Vagina (tissue), 2 donors: ENCODE data around the gene PTPRN2. TPM values are rescaled to one million over a fixed set of nuclear protein-coding genes. Genes with fewer than 3 reads are reported as not detected.

Experiments used
- DNase-seq, 2 donors: peaks; one replicate each; pipeline ENCODE4 v3.0.0-alpha.2; 2017; ENCODE audit errors: extremely low spot score in 2 of 2
- H3K27ac ChIP-seq: fragments of 200-600 bp; sonication (generic); one replicate; pipeline ENCODE4 v1.5.1; 2019
- H3K27me3 ChIP-seq: fragments of 200-600 bp; sonication (generic); one replicate; pipeline ENCODE4 v1.5.1; 2019
- H3K36me3 ChIP-seq, 2 donors: fragments of 200-600 bp; sonication (generic); one replicate each; pipeline ENCODE4 v1.5.1; 2017 to 2019
- H3K4me1 ChIP-seq: fragments of 200-600 bp; sonication (generic); one replicate; pipeline ENCODE4 v1.5.1; 2019
- H3K4me3 ChIP-seq, 2 donors: fragments of 200-600 bp; sonication (generic); 1 replicate in 1 of 2; 2 replicates in 1 of 2; pipeline ENCODE4 v1.5.1; 2016 to 2019
- H3K9me3 ChIP-seq: fragments of 200-600 bp; sonication (generic); one replicate; pipeline ENCODE4 v1.5.1; 2019
- CTCF ChIP-seq, 3 experiments: fragments of 450-650 bp in 2 of 3; fragments of 200-600 bp in 1 of 3; sonication (generic) in 1 of 3; IDR thresholded peaks; one replicate each; pipeline ENCODE4 v1.5.1; 2017 to 2019; ENCODE audit warnings: antibody characterized with exemption in 3 of 3, mild to moderate bottlenecking in 2 of 3, moderate library complexity in 2 of 3
- POLR2A ChIP-seq, 2 donors: fragments of 450-650 bp; IDR thresholded peaks; one replicate each; pipeline ENCODE4 v1.6.1; 2017; ENCODE audit warnings: antibody characterized with exemption in 2 of 2, mild to moderate bottlenecking in 2 of 2, moderate library complexity in 2 of 2
- POLR2AphosphoS5 ChIP-seq, 2 donors: sonication (generic); formaldehyde crosslinking; IDR thresholded peaks; one replicate each; pipeline ENCODE4 v1.9.0; 2017; ENCODE audit warnings: antibody characterized with exemption in 2 of 2, mild to moderate bottlenecking in 2 of 2, low read depth in 1 of 2; ENCODE audit not compliant: insufficient read depth in 1 of 2
- intact Hi-C: fragments of 100-400 bp; cut with DNase I; formaldehyde crosslinking; loops from one replicate; pipeline ENCODE4 v1.15.1; 2023
- total RNA-seq: library from RNA; depleted of rRNA; stranded (reverse); fragments of >200 nt; gene quantifications from one replicate; pipeline ENCODE4 v1.2.3, GENCODE V29; 2016

The PTPRN2 gene
- total RNA-seq, 1 donor from 2014 or later: 7.4 TPM

GRCh38 chr7:158442260-158442659 is 145.4 kb downstream of the PTPRN2 start:
- TF ChIP-seq CTCF (IDR thresholded peaks at IDR 0.05) (no peak), POLR2AphosphoS5 (IDR thresholded peaks at IDR 0.05; ENCODE audit: insufficient read depth in 1 of 2, low read depth in 1 of 2) (no peak), POLR2A (IDR thresholded peaks at IDR 0.05) (no peak)
- Histone ChIP-seq H3K27ac (no peak overlapping the region), H3K9me3 (no peaks in the 10 kb centered on the region), H3K4me3 (no peak overlapping the region), H3K27me3 (no peaks in the 10 kb centered on the region), H3K4me1 (no peaks in the 10 kb centered on the region), H3K36me3 (no peaks in the 10 kb centered on the region)
- intact Hi-C loops: no loop called here
- no peak for DNase-seq

- TF ChIP-seq POLR2AphosphoS5 (IDR thresholded peaks at IDR 0.05; ENCODE audit: insufficient read depth in 1 of 2, low read depth in 1 of 2) (no peak), POLR2A (IDR thresholded peaks at IDR 0.05) (no peak), CTCF (IDR thresholded peaks at IDR 0.05) (no peak)
- no peak for DNase-seq
- H3K36me3 ChIP-seq: no peaks in the 10 kb centered on the region
- intact Hi-C loops: no loop called here
- no peaks in the 10 kb centered on the region for H3K9me3 ChIP-seq
- no peaks in the 10 kb centered on the region for H3K27me3 ChIP-seq
- H3K4me1 ChIP-seq: no peaks in the 10 kb centered on the region
- no peak overlapping the region for H3K27ac ChIP-seq
- no peak overlapping the region for H3K4me3 ChIP-seq
Observed at GRCh38 chr7:158439035-158439434, 148.6 kb downstream of the PTPRN2 start.

- intact Hi-C loops: no loop called here
- no peaks in the 10 kb centered on the region for H3K36me3 ChIP-seq
- TF ChIP-seq POLR2A (IDR thresholded peaks at IDR 0.05): no peak
- no peak for TF ChIP-seq CTCF (IDR thresholded peaks at IDR 0.05)
- TF ChIP-seq POLR2AphosphoS5 (IDR thresholded peaks at IDR 0.05; ENCODE audit: insufficient read depth in 1 of 2, low read depth in 1 of 2): no peak
- no peaks in the 10 kb centered on the region for H3K27me3 ChIP-seq
- no peaks in the 10 kb centered on the region for H3K9me3 ChIP-seq
- H3K4me1 ChIP-seq: peaks cover 11% of the 10 kb centered on the region
- peak overlapping the region; percentile 42 for H3K27ac ChIP-seq
- DNase-seq: no peak
- H3K4me3 ChIP-seq: no peak overlapping the region
Observed at GRCh38 chr7:158432369-158433341, 155.0 kb downstream of the PTPRN2 start.

GRCh38 chr7:158431941-158432347 is 155.7 kb downstream of the PTPRN2 start:
- H3K36me3 ChIP-seq: no peaks in the 10 kb centered on the region
- peak overlapping the region; percentile 42 for H3K27ac ChIP-seq
- H3K9me3 ChIP-seq: no peaks in the 10 kb centered on the region
- intact Hi-C loops: no loop called here
- no peaks in the 10 kb centered on the region for H3K27me3 ChIP-seq
- TF ChIP-seq POLR2AphosphoS5 (IDR thresholded peaks at IDR 0.05; ENCODE audit: insufficient read depth in 1 of 2, low read depth in 1 of 2): peak; percentile 53 to 70
- no peak for TF ChIP-seq CTCF (IDR thresholded peaks at IDR 0.05)
- peak in 1 of 2 donors; percentile 94 for DNase-seq
- no peak overlapping the region for H3K4me3 ChIP-seq
- H3K4me1 ChIP-seq: peaks cover 11% of the 10 kb centered on the region
